Prostate gland (tissue), 1 donor: Measurements from ENCODE around the gene SMAD2.

Experiments
- POLR2A ChIP-seq: fragments of 450-650 bp; IDR thresholded peaks from one replicate; pipeline ENCODE4 v1.6.1; 2016; ENCODE audit warnings: antibody characterized with exemption, mild to moderate bottlenecking
- POLR2AphosphoS5 ChIP-seq: sonication (generic); formaldehyde crosslinking; IDR thresholded peaks from one replicate; pipeline ENCODE4 v1.6.1; 2017; ENCODE audit warnings: antibody characterized with exemption

DNA sequence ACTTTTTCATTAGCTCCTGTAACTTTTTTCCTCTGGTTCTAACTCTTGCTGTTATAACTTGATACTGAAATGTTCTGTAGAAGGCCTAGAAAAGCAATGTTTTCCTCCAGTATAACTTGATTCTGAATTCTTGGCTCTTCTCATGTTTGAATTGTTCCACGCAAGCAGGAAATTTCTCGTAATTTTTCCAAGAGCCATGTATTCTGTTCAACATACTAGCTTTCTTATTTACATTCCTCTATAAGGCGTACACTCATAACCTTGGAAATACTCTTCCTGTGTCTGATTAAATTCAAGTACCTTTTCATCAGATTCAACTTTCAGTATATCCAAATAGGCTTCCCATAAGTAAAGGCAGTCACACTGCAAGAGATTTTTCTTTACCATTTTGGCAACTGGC is 109.1 kb downstream of the SMAD2 start:
- TF ChIP-seq POLR2AphosphoS5 = no peak
- TF ChIP-seq POLR2A = no peak
